Kidney epithelial cell (primary cell): ENCODE measurements around the gene DNAJC27. TPM values are rescaled to one million over a fixed set of nuclear protein-coding genes. Genes with fewer than 3 reads are reported as not detected.

ENCODE experiments used
- DNase-seq: peaks from one replicate; pipeline ENCODE4 v3.0.0-alpha.2; 2010; ENCODE audit warnings: low read depth
- H3K27me3 ChIP-seq: 2 replicates; pipeline ENCODE4 v1.6.0; 2011; ENCODE audit warnings: low read length; ENCODE audit not compliant: control insufficient read depth, insufficient read depth
- H3K36me3 ChIP-seq: 2 replicates; pipeline ENCODE4 v1.5.1; 2011; ENCODE audit warnings: low read length; ENCODE audit not compliant: control insufficient read depth, insufficient read depth
- H3K4me3 ChIP-seq: 2 replicates; pipeline ENCODE4 v1.5.1; 2011; ENCODE audit warnings: low read depth, mild to moderate bottlenecking, control low read depth, low read length
- CTCF ChIP-seq: IDR thresholded peaks from 2 replicates; pipeline ENCODE4 v1.5.1; 2011; ENCODE audit warnings: mild to moderate bottlenecking, moderate library complexity, low read length, control low read depth, inconsistent platforms; ENCODE audit not compliant: insufficient read depth, poor library complexity, severe bottlenecking
- total RNA-seq: library from RNA; depleted of rRNA; stranded (reverse); fragments of >200 nt; gene quantifications from 2 replicates; pipeline ENCODE4 v1.2.3, GENCODE V29; 2015

DNAJC27 gene
- total RNA-seq, 1 donor from 2014 or later: 3.6 TPM

GRCh38 chr2:24955232-24955631 is 16.5 kb downstream of the DNAJC27 start:
- Histone ChIP-seq H3K36me3 (no peaks in the 10 kb centered on the region), H3K27me3 (no peaks in the 10 kb centered on the region), H3K4me3 (no peak overlapping the region)
- no peak for DNase-seq
- no peak for TF ChIP-seq CTCF

GRCh38 chr2:24950102-24950501 is 21.7 kb downstream of the DNAJC27 start:
- no peak for DNase-seq
- Histone ChIP-seq H3K4me3 (no peak overlapping the region), H3K27me3 (no peaks in the 10 kb centered on the region), H3K36me3 (no peaks in the 10 kb centered on the region)
- TF ChIP-seq CTCF: no peak

- no peaks in the 10 kb centered on the region for H3K36me3 ChIP-seq
- H3K4me3 ChIP-seq: no peak overlapping the region
- no peak for DNase-seq
- TF ChIP-seq CTCF: no peak
- no peaks in the 10 kb centered on the region for H3K27me3 ChIP-seq
Measured at GRCh38 chr2:24948506-24948905, 23.2 kb downstream of the DNAJC27 start.

- DNase-seq: no peak
- Histone ChIP-seq H3K36me3 (no peaks in the 10 kb centered on the region), H3K4me3 (no peak overlapping the region), H3K27me3 (no peaks in the 10 kb centered on the region)
- no peak for TF ChIP-seq CTCF
Measured at GRCh38 chr2:24947561-24948157, 24.1 kb downstream of the DNAJC27 start.

GRCh38 chr2:24945907-24946306 is 25.8 kb downstream of the DNAJC27 start:
- TF ChIP-seq CTCF: no peak
- Histone ChIP-seq H3K4me3 (no peak overlapping the region), H3K36me3 (no peaks in the 10 kb centered on the region), H3K27me3 (no peaks in the 10 kb centered on the region)
- no peak for DNase-seq

GRCh38 chr2:24943427-24944053 is 28.2 kb downstream of the DNAJC27 start:
- TF ChIP-seq CTCF: no peak
- DNase-seq: no peak
- Histone ChIP-seq H3K27me3 (no peaks in the 10 kb centered on the region), H3K36me3 (no peaks in the 10 kb centered on the region), H3K4me3 (no peak overlapping the region)
